ENCODE data around the gene RPA3.
"Not testable (repeated sequence)": the region's sequence is repeated elsewhere in the genome, so short reads cannot be mapped to it uniquely, and the experiment has no call there.

Gene RPA3

DNA sequence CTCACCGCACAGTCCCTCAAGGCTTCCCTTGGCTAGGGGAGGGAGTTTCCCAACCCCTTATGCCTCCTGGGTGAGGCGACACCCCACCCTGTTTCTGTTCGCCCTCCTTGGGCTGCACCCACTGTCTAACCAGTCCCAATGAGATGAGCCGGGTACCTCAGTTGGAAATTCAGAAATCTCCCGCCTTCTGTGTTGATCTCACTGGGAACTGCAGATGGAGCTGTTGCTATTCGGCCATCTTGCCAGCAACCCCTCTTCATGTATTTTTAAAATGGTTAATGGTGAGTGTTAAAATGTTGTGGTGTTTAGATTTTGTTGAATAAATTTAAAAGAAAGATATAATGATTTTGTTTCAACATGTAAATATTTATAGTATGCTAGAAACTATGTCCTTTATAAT, 55.9 kb downstream of the RPA3 start:
- CTCF ChIA-PET: interaction anchor here (1.4 to 2.2 kb wide), 2 partner anchors 9 to 99 kb away, joined by 3 to 6 read pairs; no protein-coding TSS in a partner anchor
- peaks cover 0 to 6% (median under 1%) of the 10 kb centered on the region in 4 experiments for H3K4me1 ChIP-seq (ENCODE audit: control extremely low read depth in 1 of 4, control insufficient read depth in 4 of 4, insufficient read depth in 4 of 4, low read length in 3 of 4)
- WGBS (ENCODE audit: insufficient coverage): 100% methylated on average over 3 of the region's 6 CpGs
- peak in 2 of 3 donors; percentile 23 to 28 for DNase-seq
- POLR2A ChIA-PET: no interaction called here
- H3K36me3 ChIP-seq (ENCODE audit: control insufficient read depth in 4 of 4, insufficient read depth in 4 of 4, low read length in 3 of 4): no peaks in the 10 kb centered on the region
- H3K27ac ChIP-seq (ENCODE audit: insufficient read depth in 1 of 2, low read depth in 1 of 2, low read length in 2 of 2, poor library complexity in 1 of 2, severe bottlenecking in 2 of 2): no peak overlapping the region
- no peak overlapping the region for H3K4me3 ChIP-seq (ENCODE audit: control insufficient read depth in 1 of 7, extremely low read depth in 1 of 7, insufficient read depth in 4 of 7, low read depth in 2 of 7, low read length in 6 of 7)
- peaks cover 0 to 6% (median 0%) of the 10 kb centered on the region in 5 experiments for H3K9me3 ChIP-seq (ENCODE audit: control extremely low read depth in 1 of 5, control insufficient read depth in 4 of 5, insufficient read depth in 2 of 5, low read depth in 1 of 5, low read length in 4 of 5)
- H3K27me3 ChIP-seq (replicated peaks in 2 of 5; ENCODE audit: control insufficient read depth in 4 of 5, insufficient read depth in 5 of 5, low read length in 4 of 5): no peaks in the 10 kb centered on the region

- DNase-seq; H3K27me3 ChIP-seq (replicated peaks in 2 of 5; ENCODE audit: control insufficient read depth in 4 of 5, insufficient read depth in 5 of 5, low read length in 4 of 5); H3K27ac ChIP-seq (ENCODE audit: insufficient read depth in 1 of 2, low read depth in 1 of 2, low read length in 2 of 2, poor library complexity in 1 of 2, severe bottlenecking in 2 of 2); H3K36me3 ChIP-seq (ENCODE audit: control insufficient read depth in 4 of 4, insufficient read depth in 4 of 4, low read length in 3 of 4); H3K4me3 ChIP-seq (ENCODE audit: control insufficient read depth in 1 of 7, extremely low read depth in 1 of 7, insufficient read depth in 4 of 7, low read depth in 2 of 7, low read length in 6 of 7); H3K9me3 ChIP-seq (ENCODE audit: control extremely low read depth in 1 of 5, control insufficient read depth in 4 of 5, insufficient read depth in 2 of 5, low read depth in 1 of 5, low read length in 4 of 5); POLR2A ChIA-PET; H3K4me1 ChIP-seq (ENCODE audit: control extremely low read depth in 1 of 4, control insufficient read depth in 4 of 4, insufficient read depth in 4 of 4, low read length in 3 of 4): not testable (repeated sequence)
- CTCF ChIA-PET: interaction anchor here (1.4 kb wide), 1 partner anchor 10 kb away, joined by 3 read pairs; no protein-coding TSS in a partner anchor
- WGBS (ENCODE audit: insufficient coverage): no CpG with 5 or more reads among the region's 3 CpGs
Measured at GRCh38 chr7:7656459-7656858, 61.9 kb downstream of the RPA3 start.

- ChIA-PET CTCF (interaction anchor here (1.2 to 1.4 kb wide), 2 partner anchors 12 to 26 kb away, joined by 3 to 5 read pairs; no protein-coding TSS in a partner anchor), POLR2A (interaction anchor here (0.7 kb wide), 1 partner anchor 467 kb away, joined by 3 read pairs; no protein-coding TSS in a partner anchor)
- no peak for DNase-seq
- H3K9me3 ChIP-seq (ENCODE audit: control extremely low read depth in 1 of 5, control insufficient read depth in 4 of 5, insufficient read depth in 2 of 5, low read depth in 1 of 5, low read length in 4 of 5): peaks cover 0 to 6% (median 0%) of the 10 kb centered on the region in 5 experiments
- H3K27ac ChIP-seq (ENCODE audit: insufficient read depth in 1 of 2, low read depth in 1 of 2, low read length in 2 of 2, poor library complexity in 1 of 2, severe bottlenecking in 2 of 2): no peak overlapping the region
- no peaks in the 10 kb centered on the region for H3K27me3 ChIP-seq (replicated peaks in 2 of 5; ENCODE audit: control insufficient read depth in 4 of 5, insufficient read depth in 5 of 5, low read length in 4 of 5)
- H3K4me1 ChIP-seq (ENCODE audit: control extremely low read depth in 1 of 4, control insufficient read depth in 4 of 4, insufficient read depth in 4 of 4, low read length in 3 of 4): no peaks in the 10 kb centered on the region
- no peak overlapping the region for H3K4me3 ChIP-seq (ENCODE audit: control insufficient read depth in 1 of 7, extremely low read depth in 1 of 7, insufficient read depth in 4 of 7, low read depth in 2 of 7, low read length in 6 of 7)
- WGBS (ENCODE audit: insufficient coverage): no CpG with 5 or more reads among the region's 4 CpGs
- no peaks in the 10 kb centered on the region for H3K36me3 ChIP-seq (ENCODE audit: control insufficient read depth in 4 of 4, insufficient read depth in 4 of 4, low read length in 3 of 4)
Measured at GRCh38 chr7:7654964-7655715, 63.3 kb downstream of the RPA3 start.

- Histone ChIP-seq H3K9me3 (ENCODE audit: control extremely low read depth in 1 of 5, control insufficient read depth in 4 of 5, insufficient read depth in 2 of 5, low read depth in 1 of 5, low read length in 4 of 5) (peaks cover 0 to 6% (median 0%) of the 10 kb centered on the region in 5 experiments), H3K4me1 (ENCODE audit: control extremely low read depth in 1 of 4, control insufficient read depth in 4 of 4, insufficient read depth in 4 of 4, low read length in 3 of 4) (no peaks in the 10 kb centered on the region), H3K27me3 (replicated peaks in 2 of 5; ENCODE audit: control insufficient read depth in 4 of 5, insufficient read depth in 5 of 5, low read length in 4 of 5) (no peaks in the 10 kb centered on the region), H3K36me3 (ENCODE audit: control insufficient read depth in 4 of 4, insufficient read depth in 4 of 4, low read length in 3 of 4) (no peaks in the 10 kb centered on the region), H3K27ac (ENCODE audit: insufficient read depth in 1 of 2, low read depth in 1 of 2, low read length in 2 of 2, poor library complexity in 1 of 2, severe bottlenecking in 2 of 2) (no peak overlapping the region), H3K4me3 (ENCODE audit: control insufficient read depth in 1 of 7, extremely low read depth in 1 of 7, insufficient read depth in 4 of 7, low read depth in 2 of 7, low read length in 6 of 7) (no peak overlapping the region)
- ChIA-PET POLR2A (no interaction called here), CTCF (interaction anchor here (1.4 kb wide), 1 partner anchor 10 kb away, joined by 3 read pairs; no protein-coding TSS in a partner anchor)
- 90% methylated on average over 2 of the region's 3 CpGs for WGBS (ENCODE audit: insufficient coverage)
- peak; percentile 20 to 34 (median 27) for DNase-seq
Measured at GRCh38 chr7:7653593-7654187, 64.7 kb downstream of the RPA3 start.

DNA sequence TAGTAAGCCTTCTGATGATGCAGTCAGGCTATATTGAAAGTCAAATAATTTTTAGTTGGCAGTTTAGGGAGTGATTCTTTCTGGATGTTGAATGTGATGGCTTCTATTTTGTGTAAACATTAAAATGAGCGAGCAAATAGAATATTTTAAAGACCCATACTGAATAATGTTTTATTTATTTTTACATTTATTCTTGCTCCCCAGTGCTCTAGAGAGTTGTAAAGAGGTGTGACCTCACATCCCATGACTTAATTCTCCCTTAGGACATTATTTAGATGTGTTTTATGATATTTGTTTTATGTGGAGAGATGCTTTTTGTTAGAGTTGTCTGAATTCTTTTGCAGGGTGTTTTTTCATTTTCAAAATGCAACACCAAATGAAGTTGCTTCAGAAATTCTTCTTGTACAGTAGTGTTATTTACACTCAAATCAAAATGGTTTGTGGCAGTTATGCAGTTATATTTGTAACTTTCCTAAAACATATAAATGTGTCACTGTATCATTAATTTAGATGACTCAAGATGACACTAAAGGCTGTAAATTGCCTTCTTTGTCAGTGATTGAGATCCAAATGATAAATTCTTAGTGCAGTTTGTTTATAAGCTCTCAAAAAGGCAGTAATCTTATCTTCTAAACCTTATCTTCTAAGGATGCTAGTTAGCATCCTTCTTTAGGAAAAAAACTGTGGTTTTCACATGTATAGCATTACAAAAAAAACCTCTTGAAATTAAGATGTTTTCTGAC, 65.4 kb downstream of the RPA3 start:
- POLR2A ChIA-PET: no interaction called here
- Histone ChIP-seq H3K4me3 (ENCODE audit: control insufficient read depth in 1 of 7, extremely low read depth in 1 of 7, insufficient read depth in 4 of 7, low read depth in 2 of 7, low read length in 6 of 7) (no peak overlapping the region), H3K27me3 (replicated peaks in 2 of 5; ENCODE audit: control insufficient read depth in 4 of 5, insufficient read depth in 5 of 5, low read length in 4 of 5) (no peaks in the 10 kb centered on the region), H3K27ac (ENCODE audit: insufficient read depth in 1 of 2, low read depth in 1 of 2, low read length in 2 of 2, poor library complexity in 1 of 2, severe bottlenecking in 2 of 2) (no peak overlapping the region), H3K36me3 (ENCODE audit: control insufficient read depth in 4 of 4, insufficient read depth in 4 of 4, low read length in 3 of 4) (no peaks in the 10 kb centered on the region), H3K4me1 (ENCODE audit: control extremely low read depth in 1 of 4, control insufficient read depth in 4 of 4, insufficient read depth in 4 of 4, low read length in 3 of 4) (no peaks in the 10 kb centered on the region), H3K9me3 (ENCODE audit: control extremely low read depth in 1 of 5, control insufficient read depth in 4 of 5, insufficient read depth in 2 of 5, low read depth in 1 of 5, low read length in 4 of 5) (peaks cover 0 to 2% (median 0%) of the 10 kb centered on the region in 5 experiments)
- no CpG with 5 or more reads among the region's 1 CpG for WGBS (ENCODE audit: insufficient coverage)
- CTCF ChIA-PET: interaction anchor here (1.4 kb wide), 1 partner anchor 10 kb away, joined by 3 read pairs; no protein-coding TSS in a partner anchor
- no peak for DNase-seq

- Histone ChIP-seq H3K4me1 (ENCODE audit: control extremely low read depth in 1 of 4, control insufficient read depth in 4 of 4, insufficient read depth in 4 of 4, low read length in 3 of 4) (no peaks in the 10 kb centered on the region), H3K4me3 (ENCODE audit: control insufficient read depth in 1 of 7, extremely low read depth in 1 of 7, insufficient read depth in 4 of 7, low read depth in 2 of 7, low read length in 6 of 7) (no peak overlapping the region), H3K27ac (ENCODE audit: insufficient read depth in 1 of 2, low read depth in 1 of 2, low read length in 2 of 2, poor library complexity in 1 of 2, severe bottlenecking in 2 of 2) (no peak overlapping the region), H3K27me3 (replicated peaks in 2 of 5; ENCODE audit: control insufficient read depth in 4 of 5, insufficient read depth in 5 of 5, low read length in 4 of 5) (no peaks in the 10 kb centered on the region), H3K9me3 (ENCODE audit: control extremely low read depth in 1 of 5, control insufficient read depth in 4 of 5, insufficient read depth in 2 of 5, low read depth in 1 of 5, low read length in 4 of 5) (peaks cover 0 to 2% (median 0%) of the 10 kb centered on the region in 5 experiments), H3K36me3 (ENCODE audit: control insufficient read depth in 4 of 4, insufficient read depth in 4 of 4, low read length in 3 of 4) (no peaks in the 10 kb centered on the region)
- WGBS (ENCODE audit: insufficient coverage): 86% methylated on average over 1 of the region's 3 CpGs
- ChIA-PET CTCF (interaction anchor here (0.9 kb wide), 1 partner anchor 30 kb away, joined by 4 read pairs; no protein-coding TSS in a partner anchor), POLR2A (no interaction called here)
- DNase-seq: no peak
Measured at GRCh38 chr7:7651479-7651878, 66.9 kb downstream of the RPA3 start.
